RWPE2 (cell line): ENCODE measurements around the gene LIPC.

Experiments used
- ATAC-seq: fragments of 200-7000 bp; cut with Tn5 transposase; 3 replicates; pipeline ENCODE4 v1.9.1; 2021; ENCODE audit warnings: low read depth
- DNase-seq: peaks from one replicate; pipeline ENCODE4 v3.0.0-alpha.2; 2020; ENCODE audit warnings: low spot score
- H3K27ac ChIP-seq: fragments of 450-650 bp; 2 replicates; pipeline ENCODE4 v1.5.1; 2017; ENCODE audit warnings: mild to moderate bottlenecking; ENCODE audit not compliant: poor library complexity, severe bottlenecking
- H3K27me3 ChIP-seq: fragments of 250-450 bp; sonication (Bioruptor Pico); 2 replicates; pipeline ENCODE4 v1.5.1; 2021; ENCODE audit warnings: mild to moderate bottlenecking, moderate library complexity; ENCODE audit not compliant: insufficient read depth, poor library complexity, severe bottlenecking
- H3K36me3 ChIP-seq: fragments of 250-450 bp; sonication (Bioruptor Pico); 2 replicates; pipeline ENCODE4 v1.5.1; 2020; ENCODE audit warnings: low read depth, mild to moderate bottlenecking, moderate library complexity
- H3K4me1 ChIP-seq: fragments of 250-450 bp; sonication (Bioruptor Pico); 2 replicates; pipeline ENCODE4 v1.5.1; 2021; ENCODE audit warnings: mild to moderate bottlenecking, moderate library complexity; ENCODE audit not compliant: insufficient read depth, poor library complexity, severe bottlenecking
- H3K4me3 ChIP-seq: fragments of 250-450 bp; sonication (Bioruptor Pico); 2 replicates; pipeline ENCODE4 v1.5.1; 2021; ENCODE audit warnings: mild to moderate bottlenecking, moderate library complexity; ENCODE audit not compliant: severe bottlenecking
- H3K9me3 ChIP-seq: fragments of 250-450 bp; sonication (Bioruptor Pico); 2 replicates; pipeline ENCODE4 v1.5.1; 2021; ENCODE audit warnings: mild to moderate bottlenecking, moderate library complexity; ENCODE audit not compliant: severe bottlenecking
- TF ChIP-seq, protein P1 (sequence below): fragments of 450-650 bp; IDR thresholded peaks from one replicate; pipeline ENCODE4 v1.5.1; 2017; ENCODE audit warnings: mild to moderate bottlenecking, moderate library complexity; ENCODE audit not compliant: poor library complexity, severe bottlenecking

The LIPC gene

GRCh38 chr15:58494567-58494966 lies 62.8 kb downstream of the LIPC start:
- DNase-seq (no peak), ATAC-seq (no peak)
- no peak overlapping the region for H3K4me3 ChIP-seq
- peaks cover 6% of the 10 kb centered on the region for H3K4me1 ChIP-seq
- no peaks in the 10 kb centered on the region for H3K27me3 ChIP-seq
- no peak overlapping the region for H3K27ac ChIP-seq
- TF ChIP-seq, protein P1, sequence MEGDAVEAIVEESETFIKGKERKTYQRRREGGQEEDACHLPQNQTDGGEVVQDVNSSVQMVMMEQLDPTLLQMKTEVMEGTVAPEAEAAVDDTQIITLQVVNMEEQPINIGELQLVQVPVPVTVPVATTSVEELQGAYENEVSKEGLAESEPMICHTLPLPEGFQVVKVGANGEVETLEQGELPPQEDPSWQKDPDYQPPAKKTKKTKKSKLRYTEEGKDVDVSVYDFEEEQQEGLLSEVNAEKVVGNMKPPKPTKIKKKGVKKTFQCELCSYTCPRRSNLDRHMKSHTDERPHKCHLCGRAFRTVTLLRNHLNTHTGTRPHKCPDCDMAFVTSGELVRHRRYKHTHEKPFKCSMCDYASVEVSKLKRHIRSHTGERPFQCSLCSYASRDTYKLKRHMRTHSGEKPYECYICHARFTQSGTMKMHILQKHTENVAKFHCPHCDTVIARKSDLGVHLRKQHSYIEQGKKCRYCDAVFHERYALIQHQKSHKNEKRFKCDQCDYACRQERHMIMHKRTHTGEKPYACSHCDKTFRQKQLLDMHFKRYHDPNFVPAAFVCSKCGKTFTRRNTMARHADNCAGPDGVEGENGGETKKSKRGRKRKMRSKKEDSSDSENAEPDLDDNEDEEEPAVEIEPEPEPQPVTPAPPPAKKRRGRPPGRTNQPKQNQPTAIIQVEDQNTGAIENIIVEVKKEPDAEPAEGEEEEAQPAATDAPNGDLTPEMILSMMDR, result no peak
- H3K36me3 ChIP-seq, result no peaks in the 10 kb centered on the region
- H3K9me3 ChIP-seq, result no peaks in the 10 kb centered on the region

DNA sequence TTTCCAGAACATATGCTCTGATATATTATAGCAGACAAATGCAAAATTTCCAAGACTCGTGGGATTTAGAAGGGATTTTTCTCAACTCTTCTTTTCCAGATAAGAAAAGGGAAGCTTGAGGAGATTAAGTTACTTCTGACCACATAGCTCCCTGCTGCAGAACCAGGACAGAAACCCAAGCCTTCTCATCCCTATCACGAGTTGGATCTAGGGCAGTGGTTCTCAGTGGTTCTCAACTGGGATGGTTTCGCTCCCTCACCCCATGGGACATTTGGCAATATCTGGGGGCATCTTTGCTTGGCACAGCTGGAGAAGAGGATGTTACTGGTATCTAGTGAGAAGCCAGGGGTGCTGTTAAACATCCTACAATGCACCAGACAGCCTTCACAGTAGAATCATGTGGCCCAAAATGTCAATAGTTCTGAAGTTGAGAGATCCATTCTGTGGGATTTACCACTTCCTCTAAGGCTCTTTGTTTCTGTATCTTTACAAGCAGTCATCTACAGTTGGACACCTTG lies 64.2 kb downstream of the LIPC start:
- Histone ChIP-seq H3K9me3 (no peaks in the 10 kb centered on the region), H3K27ac (no peak overlapping the region), H3K4me3 (no peak overlapping the region), H3K4me1 (peaks cover 6% of the 10 kb centered on the region), H3K27me3 (no peaks in the 10 kb centered on the region), H3K36me3 (no peaks in the 10 kb centered on the region)
- no peak for DNase-seq
- TF ChIP-seq, protein P1, result no peak
- ATAC-seq, result no peak

DNA sequence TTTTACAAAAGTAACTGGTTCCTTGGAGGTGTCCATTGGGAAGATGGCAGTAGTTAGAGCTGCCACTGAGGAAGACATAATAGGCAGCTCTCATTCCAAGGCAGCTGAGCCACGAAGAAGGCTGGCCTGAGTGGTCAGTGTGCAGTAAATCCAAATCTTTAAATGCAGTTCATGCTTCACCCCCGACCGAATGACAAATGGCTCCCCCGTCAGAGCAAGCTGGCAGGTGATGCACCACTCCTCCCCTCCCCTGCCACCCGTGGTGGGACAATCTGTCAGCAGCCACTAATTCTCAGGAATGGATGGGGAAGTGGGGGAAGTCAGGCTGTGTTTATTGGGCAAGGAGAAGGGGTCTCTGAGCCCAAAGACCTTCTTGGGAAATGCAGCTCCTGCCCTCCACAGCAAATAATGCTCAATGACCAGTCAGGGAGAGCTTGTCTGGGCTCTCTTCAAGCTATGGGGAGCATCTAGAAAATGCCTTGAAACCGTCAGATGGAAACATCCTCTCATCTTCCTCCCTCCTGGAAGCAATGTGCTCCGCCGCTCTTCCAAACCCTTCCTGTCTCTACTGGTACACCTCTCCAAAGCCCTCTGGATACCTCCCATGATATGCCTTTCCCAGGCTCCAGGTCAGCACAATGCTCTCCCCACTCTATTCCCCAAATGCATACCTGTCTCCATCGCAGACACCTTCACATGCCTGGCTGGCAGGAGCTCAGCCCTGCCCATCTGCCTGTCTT lies 65.4 kb downstream of the LIPC start:
- TF ChIP-seq, protein P1, result no peak
- Histone ChIP-seq H3K36me3 (no peaks in the 10 kb centered on the region), H3K4me3 (no peak overlapping the region), H3K9me3 (no peaks in the 10 kb centered on the region), H3K27me3 (no peaks in the 10 kb centered on the region), H3K27ac (no peak overlapping the region), H3K4me1 (peaks cover 6% of the 10 kb centered on the region)
- DNase-seq (no peak), ATAC-seq (no peak)

GRCh38 chr15:58498821-58499580 lies 67.2 kb downstream of the LIPC start:
- no peaks in the 10 kb centered on the region for H3K36me3 ChIP-seq
- H3K4me1 ChIP-seq, result peaks cover 6% of the 10 kb centered on the region
- TF ChIP-seq, protein P1, result no peak
- no peak overlapping the region for H3K4me3 ChIP-seq
- DNase-seq (no peak), ATAC-seq (peak; percentile 68)
- no peak overlapping the region for H3K27ac ChIP-seq
- H3K9me3 ChIP-seq, result no peaks in the 10 kb centered on the region
- H3K27me3 ChIP-seq, result no peaks in the 10 kb centered on the region

DNA sequence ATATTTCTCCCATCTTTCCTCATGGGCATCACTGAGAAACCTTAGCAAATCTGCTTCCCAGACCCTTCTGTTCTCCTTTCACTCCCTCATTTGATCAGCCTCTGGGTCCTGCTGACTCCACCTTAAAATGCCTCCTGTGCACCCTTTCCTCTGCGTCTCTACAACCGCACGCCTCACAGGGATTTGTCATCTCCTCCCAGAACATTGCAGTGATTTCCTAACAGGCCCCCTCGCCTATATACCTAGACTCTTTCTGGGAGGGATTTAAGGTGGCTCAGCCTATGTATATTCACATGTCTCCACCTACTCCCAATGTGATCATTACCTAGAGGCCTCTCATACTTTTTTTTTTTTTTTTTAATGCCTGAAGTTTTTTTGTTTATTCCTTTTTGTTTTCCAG lies 69.2 kb downstream of the LIPC start:
- peaks cover 10% of the 10 kb centered on the region for H3K4me1 ChIP-seq
- H3K4me3 ChIP-seq, result no peak overlapping the region
- no peaks in the 10 kb centered on the region for H3K9me3 ChIP-seq
- no peaks in the 10 kb centered on the region for H3K36me3 ChIP-seq
- TF ChIP-seq, protein P1, result no peak
- ATAC-seq (peak; percentile 52), DNase-seq (no peak)
- no peaks in the 10 kb centered on the region for H3K27me3 ChIP-seq
- no peak overlapping the region for H3K27ac ChIP-seq
